ENCODE results near the gene CHI3L2. TPM values are rescaled to one million over a fixed set of nuclear protein-coding genes. Genes with fewer than 3 reads are reported as not detected.
A peak's percentile ranks its signal among the peaks of the same experiment; 100 is the strongest.

Gene CHI3L2
- total and polyA plus RNA-seq, 4 donors: 30.1 to 298 (median 141) TPM

DNA sequence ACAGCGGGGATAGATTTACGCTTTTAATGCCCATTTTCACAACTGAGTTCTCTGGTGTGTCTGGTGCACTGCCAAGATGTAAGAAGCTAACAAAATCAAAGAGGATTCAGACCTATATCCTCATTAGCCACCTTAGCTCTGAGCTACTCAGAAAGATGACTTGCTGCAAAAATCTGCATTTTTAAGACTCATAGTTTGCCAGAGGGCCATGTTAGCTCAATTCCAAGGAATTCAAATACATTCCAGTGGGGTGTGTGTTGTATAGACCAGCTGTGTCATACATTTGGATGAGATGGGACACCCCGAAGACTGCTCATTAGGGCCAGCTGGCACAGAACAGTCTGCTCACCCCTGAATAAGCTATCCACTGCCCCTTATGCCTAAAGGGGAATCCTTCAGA is 36.0 kb upstream of the CHI3L2 start:
- no peaks in the 10 kb centered on the region for H3K27me3 ChIP-seq (ENCODE audit: control insufficient read depth in 3 of 3, insufficient read depth in 3 of 3, low read length in 2 of 3)
- H3K4me3 ChIP-seq: no peak overlapping the region
- no peak overlapping the region for H3K9ac ChIP-seq (ENCODE audit: insufficient read depth in 1 of 2, low read length in 2 of 2)
- 72 to 86% methylated on average over 3 of the region's 3 CpGs for WGBS, 2 donors
- peaks cover 0 to 38% (median 17%) of the 10 kb centered on the region in 5 donors for H3K4me1 ChIP-seq (ENCODE audit: control insufficient read depth in 5 of 5, insufficient read depth in 5 of 5, low read length in 5 of 5)
- DNase-seq (peak; percentile 80 to 94 (median 94)), ATAC-seq (ENCODE audit: insufficient read depth, low FRiP score) (no peak)
- peaks cover 3 to 19% (median 10%) of the 10 kb centered on the region in 4 donors for H3K36me3 ChIP-seq (ENCODE audit: control insufficient read depth in 4 of 4, insufficient read depth in 4 of 4, low read length in 4 of 4)
- TF ChIP-seq, protein P1, sequence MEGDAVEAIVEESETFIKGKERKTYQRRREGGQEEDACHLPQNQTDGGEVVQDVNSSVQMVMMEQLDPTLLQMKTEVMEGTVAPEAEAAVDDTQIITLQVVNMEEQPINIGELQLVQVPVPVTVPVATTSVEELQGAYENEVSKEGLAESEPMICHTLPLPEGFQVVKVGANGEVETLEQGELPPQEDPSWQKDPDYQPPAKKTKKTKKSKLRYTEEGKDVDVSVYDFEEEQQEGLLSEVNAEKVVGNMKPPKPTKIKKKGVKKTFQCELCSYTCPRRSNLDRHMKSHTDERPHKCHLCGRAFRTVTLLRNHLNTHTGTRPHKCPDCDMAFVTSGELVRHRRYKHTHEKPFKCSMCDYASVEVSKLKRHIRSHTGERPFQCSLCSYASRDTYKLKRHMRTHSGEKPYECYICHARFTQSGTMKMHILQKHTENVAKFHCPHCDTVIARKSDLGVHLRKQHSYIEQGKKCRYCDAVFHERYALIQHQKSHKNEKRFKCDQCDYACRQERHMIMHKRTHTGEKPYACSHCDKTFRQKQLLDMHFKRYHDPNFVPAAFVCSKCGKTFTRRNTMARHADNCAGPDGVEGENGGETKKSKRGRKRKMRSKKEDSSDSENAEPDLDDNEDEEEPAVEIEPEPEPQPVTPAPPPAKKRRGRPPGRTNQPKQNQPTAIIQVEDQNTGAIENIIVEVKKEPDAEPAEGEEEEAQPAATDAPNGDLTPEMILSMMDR (IDR thresholded peaks at IDR 0.05; ENCODE audit: control extremely low read depth, extremely low read depth): no peak
- H3K9me3 ChIP-seq (ENCODE audit: control insufficient read depth in 4 of 4, insufficient read depth in 3 of 4, low read length in 3 of 4): no peaks in the 10 kb centered on the region
- H3K27ac ChIP-seq (ENCODE audit: low read depth in 1 of 2, low read length in 1 of 2): peak overlapping the region in 1 of 2 donors; percentile 4

DNA sequence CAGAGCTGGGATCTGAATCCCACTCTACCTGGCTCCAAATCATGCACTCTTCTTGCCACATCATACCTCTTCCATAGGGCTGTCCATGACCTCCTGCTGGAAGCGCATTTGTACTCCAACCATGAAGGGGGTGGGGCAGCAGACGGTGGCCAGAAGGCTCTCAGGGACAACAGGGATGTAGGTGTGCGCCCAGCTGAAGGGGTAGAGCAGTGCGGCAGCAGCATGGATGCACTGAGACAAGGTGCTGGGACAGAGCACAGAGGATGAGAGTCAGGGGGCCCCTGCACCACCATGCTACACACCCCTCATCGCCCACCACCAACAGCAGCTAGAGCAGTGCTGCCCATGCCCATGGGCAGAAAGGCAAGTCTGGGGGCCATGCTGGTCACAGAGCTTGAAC is 35.4 kb upstream of the CHI3L2 start:
- WGBS, 2 donors: 96 to 97% methylated on average over 5 of the region's 5 CpGs
- H3K36me3 ChIP-seq (ENCODE audit: control insufficient read depth in 4 of 4, insufficient read depth in 4 of 4, low read length in 4 of 4): peaks cover 0 to 19% (median 6%) of the 10 kb centered on the region in 4 donors
- no peaks in the 10 kb centered on the region for H3K9me3 ChIP-seq (ENCODE audit: control insufficient read depth in 4 of 4, insufficient read depth in 3 of 4, low read length in 3 of 4)
- DNase-seq (no peak), ATAC-seq (ENCODE audit: insufficient read depth, low FRiP score) (no peak)
- no peak overlapping the region for H3K9ac ChIP-seq (ENCODE audit: insufficient read depth in 1 of 2, low read length in 2 of 2)
- no peaks in the 10 kb centered on the region for H3K27me3 ChIP-seq (ENCODE audit: control insufficient read depth in 3 of 3, insufficient read depth in 3 of 3, low read length in 2 of 3)
- peak overlapping the region in 1 of 2 donors; percentile 4 for H3K27ac ChIP-seq (ENCODE audit: low read depth in 1 of 2, low read length in 1 of 2)
- peaks cover 0 to 38% (median 17%) of the 10 kb centered on the region in 5 donors for H3K4me1 ChIP-seq (ENCODE audit: control insufficient read depth in 5 of 5, insufficient read depth in 5 of 5, low read length in 5 of 5)
- TF ChIP-seq, protein P1 (IDR thresholded peaks at IDR 0.05; ENCODE audit: control extremely low read depth, extremely low read depth): no peak
- H3K4me3 ChIP-seq: no peak overlapping the region

GRCh38 chr1:111192658-111193519 is 34.6 kb upstream of the CHI3L2 start:
- 26 to 44% methylated on average over 10 of the region's 10 CpGs for WGBS, 2 donors
- ATAC-seq (ENCODE audit: insufficient read depth, low FRiP score) (peak; percentile 34), DNase-seq (peak in 1 of 3 donors; percentile 20)
- peaks cover 0 to 38% (median 17%) of the 10 kb centered on the region in 5 donors for H3K4me1 ChIP-seq (ENCODE audit: control insufficient read depth in 5 of 5, insufficient read depth in 5 of 5, low read length in 5 of 5)
- no peaks in the 10 kb centered on the region for H3K9me3 ChIP-seq (ENCODE audit: control insufficient read depth in 4 of 4, insufficient read depth in 3 of 4, low read length in 3 of 4)
- no peaks in the 10 kb centered on the region for H3K27me3 ChIP-seq (ENCODE audit: control insufficient read depth in 3 of 3, insufficient read depth in 3 of 3, low read length in 2 of 3)
- peak overlapping the region in 1 of 2 donors; percentile 4 for H3K27ac ChIP-seq (ENCODE audit: low read depth in 1 of 2, low read length in 1 of 2)
- H3K9ac ChIP-seq (ENCODE audit: insufficient read depth in 1 of 2, low read length in 2 of 2): no peak overlapping the region
- H3K4me3 ChIP-seq: no peak overlapping the region
- H3K36me3 ChIP-seq (ENCODE audit: control insufficient read depth in 4 of 4, insufficient read depth in 4 of 4, low read length in 4 of 4): peaks cover 0 to 27% (median 4%) of the 10 kb centered on the region in 4 donors
- TF ChIP-seq, protein P1 (IDR thresholded peaks at IDR 0.05; ENCODE audit: control extremely low read depth, extremely low read depth): no peak
